ENCODE measurements around the gene EME1. TPM values are rescaled to one million over a fixed set of nuclear protein-coding genes. Genes with fewer than 3 reads are reported as not detected.
A peak's percentile ranks its signal among the peaks of the same experiment; 100 is the strongest.

Gene EME1
- polyA plus RNA-seq, 1 donor from 2014 or later = 5.4 TPM

DNA sequence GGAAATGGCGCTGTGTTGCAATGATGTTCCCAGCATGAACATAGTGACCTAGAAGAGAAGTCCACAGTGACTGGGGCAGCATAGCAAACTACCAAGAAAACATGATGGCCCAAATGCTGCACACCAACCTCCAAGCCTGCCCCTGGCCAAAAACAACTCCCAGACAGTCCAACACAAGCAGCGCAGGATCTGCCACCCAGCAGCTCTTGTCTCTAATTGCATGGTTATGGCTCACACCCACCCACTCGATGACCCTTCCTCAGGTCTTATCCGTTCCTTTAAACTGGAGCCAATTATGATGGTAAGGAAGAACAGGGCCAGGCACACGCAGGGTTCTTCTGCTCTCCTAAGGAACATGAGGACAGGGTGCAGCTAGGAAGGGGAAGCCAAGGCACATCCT, 3.0 kb upstream of the EME1 start:
- Histone ChIP-seq H2AFZ (ENCODE audit: low read depth, low read length) (no peak overlapping the region), H3K36me3 (ENCODE audit: insufficient read depth, low read length) (no peaks in the 10 kb centered on the region), H3K27me3 (ENCODE audit: insufficient read depth, low read depth, low read length) (no peaks in the 10 kb centered on the region), H4K20me1 (ENCODE audit: insufficient read depth) (no peaks in the 10 kb centered on the region), H3K27ac (ENCODE audit: low read length) (no peak overlapping the region), H3K4me2 (ENCODE audit: low read length) (no peak overlapping the region), H3K9me2 (ENCODE audit: insufficient read depth, low read length) (no peaks in the 10 kb centered on the region), H3K9me3 (ENCODE audit: low read length) (no peaks in the 10 kb centered on the region), H3F3A (ENCODE audit: insufficient read depth, low read length, poor library complexity, severe bottlenecking) (no peaks in the 10 kb centered on the region), H3K79me2 (replicated peaks; ENCODE audit: insufficient read depth, low read length) (peaks cover 17% of the 10 kb centered on the region), H3K4me3 (ENCODE audit: low read length) (no peak overlapping the region), H3K9ac (ENCODE audit: low read length) (no peak overlapping the region)
- no peak for TF ChIP-seq SMC3 (conservative IDR thresholded peaks at IDR 0.05; ENCODE audit: poor library complexity)
- TF ChIP-seq, protein P1, sequence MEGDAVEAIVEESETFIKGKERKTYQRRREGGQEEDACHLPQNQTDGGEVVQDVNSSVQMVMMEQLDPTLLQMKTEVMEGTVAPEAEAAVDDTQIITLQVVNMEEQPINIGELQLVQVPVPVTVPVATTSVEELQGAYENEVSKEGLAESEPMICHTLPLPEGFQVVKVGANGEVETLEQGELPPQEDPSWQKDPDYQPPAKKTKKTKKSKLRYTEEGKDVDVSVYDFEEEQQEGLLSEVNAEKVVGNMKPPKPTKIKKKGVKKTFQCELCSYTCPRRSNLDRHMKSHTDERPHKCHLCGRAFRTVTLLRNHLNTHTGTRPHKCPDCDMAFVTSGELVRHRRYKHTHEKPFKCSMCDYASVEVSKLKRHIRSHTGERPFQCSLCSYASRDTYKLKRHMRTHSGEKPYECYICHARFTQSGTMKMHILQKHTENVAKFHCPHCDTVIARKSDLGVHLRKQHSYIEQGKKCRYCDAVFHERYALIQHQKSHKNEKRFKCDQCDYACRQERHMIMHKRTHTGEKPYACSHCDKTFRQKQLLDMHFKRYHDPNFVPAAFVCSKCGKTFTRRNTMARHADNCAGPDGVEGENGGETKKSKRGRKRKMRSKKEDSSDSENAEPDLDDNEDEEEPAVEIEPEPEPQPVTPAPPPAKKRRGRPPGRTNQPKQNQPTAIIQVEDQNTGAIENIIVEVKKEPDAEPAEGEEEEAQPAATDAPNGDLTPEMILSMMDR (IDR thresholded peaks at IDR 0.05; ENCODE audit: poor library complexity, severe bottlenecking) = no peak

DNA sequence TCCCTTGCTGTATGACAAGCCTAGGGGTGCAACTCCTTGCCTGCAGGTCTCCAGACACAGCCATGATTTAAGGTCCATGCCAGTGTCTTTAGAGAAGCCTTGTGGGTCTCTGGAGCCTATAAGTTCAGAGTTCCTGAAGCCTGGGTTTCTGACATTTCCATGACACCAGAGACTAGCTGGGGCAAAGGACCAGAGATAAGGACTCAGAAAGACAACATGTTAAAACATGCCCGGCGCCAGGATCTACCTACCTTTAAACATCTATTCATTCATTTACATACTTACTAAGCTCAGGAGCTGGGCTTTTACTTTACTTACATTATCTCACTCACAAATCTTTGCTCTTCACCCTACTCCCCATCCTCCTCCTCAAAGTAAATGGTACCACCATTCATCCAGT, 1.5 kb upstream of the EME1 start:
- Histone ChIP-seq H3K9ac (ENCODE audit: low read length) (no peak overlapping the region), H2AFZ (ENCODE audit: low read depth, low read length) (no peak overlapping the region), H3K9me2 (ENCODE audit: insufficient read depth, low read length) (no peaks in the 10 kb centered on the region), H3K79me2 (replicated peaks; ENCODE audit: insufficient read depth, low read length) (peaks cover 17% of the 10 kb centered on the region), H3K27me3 (ENCODE audit: insufficient read depth, low read depth, low read length) (no peaks in the 10 kb centered on the region), H3K9me3 (ENCODE audit: low read length) (no peaks in the 10 kb centered on the region), H3K4me3 (ENCODE audit: low read length) (peak overlapping the region; percentile 76), H3K27ac (ENCODE audit: low read length) (no peak overlapping the region), H3K4me2 (ENCODE audit: low read length) (peak overlapping the region; percentile 73), H4K20me1 (ENCODE audit: insufficient read depth) (no peaks in the 10 kb centered on the region), H3K36me3 (ENCODE audit: insufficient read depth, low read length) (no peaks in the 10 kb centered on the region), H3F3A (ENCODE audit: insufficient read depth, low read length, poor library complexity, severe bottlenecking) (no peaks in the 10 kb centered on the region)
- TF ChIP-seq EP300 (conservative IDR thresholded peaks at IDR 0.05; ENCODE audit: poor library complexity, severe bottlenecking) (no peak), TAF1 (IDR thresholded peaks at IDR 0.05; ENCODE audit: low read depth) (no peak), RAD21 (conservative IDR thresholded peaks at IDR 0.05) (no peak), SMC3 (conservative IDR thresholded peaks at IDR 0.05; ENCODE audit: poor library complexity) (no peak), EZH2 (IDR thresholded peaks at IDR 0.05; ENCODE audit: borderline replicate concordance, insufficient read depth, low read length, poor library complexity, severe bottlenecking) (no peak), POLR2AphosphoS5 (IDR thresholded peaks at IDR 0.05) (no peak), MXI1 (conservative IDR thresholded peaks at IDR 0.05; ENCODE audit: poor library complexity, severe bottlenecking) (no peak)
- TF ChIP-seq, protein P2, sequence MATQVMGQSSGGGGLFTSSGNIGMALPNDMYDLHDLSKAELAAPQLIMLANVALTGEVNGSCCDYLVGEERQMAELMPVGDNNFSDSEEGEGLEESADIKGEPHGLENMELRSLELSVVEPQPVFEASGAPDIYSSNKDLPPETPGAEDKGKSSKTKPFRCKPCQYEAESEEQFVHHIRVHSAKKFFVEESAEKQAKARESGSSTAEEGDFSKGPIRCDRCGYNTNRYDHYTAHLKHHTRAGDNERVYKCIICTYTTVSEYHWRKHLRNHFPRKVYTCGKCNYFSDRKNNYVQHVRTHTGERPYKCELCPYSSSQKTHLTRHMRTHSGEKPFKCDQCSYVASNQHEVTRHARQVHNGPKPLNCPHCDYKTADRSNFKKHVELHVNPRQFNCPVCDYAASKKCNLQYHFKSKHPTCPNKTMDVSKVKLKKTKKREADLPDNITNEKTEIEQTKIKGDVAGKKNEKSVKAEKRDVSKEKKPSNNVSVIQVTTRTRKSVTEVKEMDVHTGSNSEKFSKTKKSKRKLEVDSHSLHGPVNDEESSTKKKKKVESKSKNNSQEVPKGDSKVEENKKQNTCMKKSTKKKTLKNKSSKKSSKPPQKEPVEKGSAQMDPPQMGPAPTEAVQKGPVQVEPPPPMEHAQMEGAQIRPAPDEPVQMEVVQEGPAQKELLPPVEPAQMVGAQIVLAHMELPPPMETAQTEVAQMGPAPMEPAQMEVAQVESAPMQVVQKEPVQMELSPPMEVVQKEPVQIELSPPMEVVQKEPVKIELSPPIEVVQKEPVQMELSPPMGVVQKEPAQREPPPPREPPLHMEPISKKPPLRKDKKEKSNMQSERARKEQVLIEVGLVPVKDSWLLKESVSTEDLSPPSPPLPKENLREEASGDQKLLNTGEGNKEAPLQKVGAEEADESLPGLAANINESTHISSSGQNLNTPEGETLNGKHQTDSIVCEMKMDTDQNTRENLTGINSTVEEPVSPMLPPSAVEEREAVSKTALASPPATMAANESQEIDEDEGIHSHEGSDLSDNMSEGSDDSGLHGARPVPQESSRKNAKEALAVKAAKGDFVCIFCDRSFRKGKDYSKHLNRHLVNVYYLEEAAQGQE (IDR thresholded peaks at IDR 0.05; ENCODE audit: borderline replicate concordance) = no peak
- TF ChIP-seq, protein P1 (IDR thresholded peaks at IDR 0.05; ENCODE audit: poor library complexity, severe bottlenecking) = no peak

Data from neural cell (in vitro differentiated cells).